ENCODE measurements around the gene PLXNA2.

PLXNA2 gene

DNA sequence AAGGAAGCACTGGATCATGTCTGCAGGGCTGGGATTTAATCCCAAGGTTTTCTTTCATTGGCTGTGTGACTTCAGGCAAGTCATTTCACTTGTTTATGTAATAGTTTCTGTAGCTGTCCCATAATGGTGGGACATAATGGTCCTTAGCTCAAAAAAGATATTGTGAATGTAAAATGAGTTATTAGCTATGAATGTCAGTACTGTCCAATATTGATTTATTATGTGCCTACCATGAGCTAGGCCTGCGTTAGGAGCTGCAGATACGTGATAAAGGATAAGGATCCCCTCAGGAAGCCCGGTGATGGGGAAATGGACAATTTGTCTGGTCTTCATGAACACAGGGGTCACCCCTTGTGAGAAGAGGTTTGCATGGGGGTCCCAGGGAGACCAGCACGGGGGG is 95.8 kb downstream of the PLXNA2 start:
- Histone ChIP-seq H3K56ac (ENCODE audit: low read length) (no peak overlapping the region), H3K79me2 (ENCODE audit: control insufficient read depth, insufficient read depth, low read length) (no peaks in the 10 kb centered on the region), H3K36me3 (ENCODE audit: control insufficient read depth, insufficient read depth, low read length) (no peaks in the 10 kb centered on the region), H4K8ac (ENCODE audit: low read depth, low read length) (no peak overlapping the region), H3K23ac (ENCODE audit: low read length) (no peak overlapping the region), H3K18ac (ENCODE audit: low read length) (no peak overlapping the region), H3K27me3 (ENCODE audit: insufficient read depth, low read length, poor library complexity) (no peaks in the 10 kb centered on the region), H3K27ac (ENCODE audit: low read depth, low read length) (no peak overlapping the region), H2BK120ac (ENCODE audit: low read depth, low read length) (no peak overlapping the region), H3K4ac (ENCODE audit: low read depth, low read length) (no peak overlapping the region), H3K79me1 (ENCODE audit: low read length) (peaks cover 3% of the 10 kb centered on the region), H2BK5ac (ENCODE audit: low read length) (no peak overlapping the region), H3K9ac (ENCODE audit: low read length) (no peak overlapping the region), H2BK15ac (replicated peaks; ENCODE audit: low read depth) (no peak overlapping the region), H3K4me3 (ENCODE audit: low read length) (no peak overlapping the region), H4K5ac (ENCODE audit: low read length) (no peak overlapping the region), H2AK5ac (ENCODE audit: low read length) (no peak overlapping the region), H3K4me2 (ENCODE audit: low read length) (no peak overlapping the region), H3K4me1 (ENCODE audit: control insufficient read depth, low read depth, low read length) (peaks cover 11% of the 10 kb centered on the region)
- DNase-seq = no peak
- WGBS (ENCODE audit: extremely low coverage, insufficient coverage, low lambda C conversion rate) = no CpG with 5 or more reads among the region's 4 CpGs

DNA sequence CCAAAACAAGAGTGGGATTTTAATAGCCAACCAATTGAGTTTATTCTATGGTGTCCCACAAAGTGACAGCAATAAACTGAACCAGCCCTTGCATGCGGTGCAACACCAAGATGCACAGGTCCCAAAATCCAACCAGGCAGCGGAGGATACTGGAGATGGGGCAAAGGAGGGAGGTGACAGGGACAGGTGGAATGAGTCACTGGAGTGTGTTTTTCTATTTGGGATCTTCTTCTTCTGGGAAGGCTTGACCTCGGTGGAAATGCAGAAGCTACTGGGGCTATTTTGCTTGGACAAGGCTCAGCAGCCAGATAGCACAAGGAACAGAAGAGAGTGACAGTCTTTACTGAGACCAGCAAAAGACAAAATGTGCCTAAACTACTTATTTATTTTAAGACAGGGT is 97.5 kb downstream of the PLXNA2 start:
- H3K9ac ChIP-seq (ENCODE audit: low read length) = no peak overlapping the region
- H3K27ac ChIP-seq (ENCODE audit: low read depth, low read length) = no peak overlapping the region
- no peak overlapping the region for H4K8ac ChIP-seq (ENCODE audit: low read depth, low read length)
- H2BK5ac ChIP-seq (ENCODE audit: low read length) = no peak overlapping the region
- peaks cover 11% of the 10 kb centered on the region for H3K4me1 ChIP-seq (ENCODE audit: control insufficient read depth, low read depth, low read length)
- H4K5ac ChIP-seq (ENCODE audit: low read length) = no peak overlapping the region
- H2AK5ac ChIP-seq (ENCODE audit: low read length) = no peak overlapping the region
- H2BK120ac ChIP-seq (ENCODE audit: low read depth, low read length) = no peak overlapping the region
- H3K4me2 ChIP-seq (ENCODE audit: low read length) = no peak overlapping the region
- H3K4me3 ChIP-seq (ENCODE audit: low read length) = no peak overlapping the region
- no peaks in the 10 kb centered on the region for H3K27me3 ChIP-seq (ENCODE audit: insufficient read depth, low read length, poor library complexity)
- H3K18ac ChIP-seq (ENCODE audit: low read length) = no peak overlapping the region
- H3K36me3 ChIP-seq (ENCODE audit: control insufficient read depth, insufficient read depth, low read length) = peaks cover 5% of the 10 kb centered on the region
- no CpG with 5 or more reads among the region's 3 CpGs for WGBS (ENCODE audit: extremely low coverage, insufficient coverage, low lambda C conversion rate)
- DNase-seq = no peak
- no peak overlapping the region for H3K4ac ChIP-seq (ENCODE audit: low read depth, low read length)
- no peak overlapping the region for H3K23ac ChIP-seq (ENCODE audit: low read length)
- H2BK15ac ChIP-seq (replicated peaks; ENCODE audit: low read depth) = no peak overlapping the region
- no peak overlapping the region for H3K56ac ChIP-seq (ENCODE audit: low read length)
- H3K79me2 ChIP-seq (ENCODE audit: control insufficient read depth, insufficient read depth, low read length) = no peaks in the 10 kb centered on the region
- no peaks in the 10 kb centered on the region for H3K79me1 ChIP-seq (ENCODE audit: low read length)

DNA sequence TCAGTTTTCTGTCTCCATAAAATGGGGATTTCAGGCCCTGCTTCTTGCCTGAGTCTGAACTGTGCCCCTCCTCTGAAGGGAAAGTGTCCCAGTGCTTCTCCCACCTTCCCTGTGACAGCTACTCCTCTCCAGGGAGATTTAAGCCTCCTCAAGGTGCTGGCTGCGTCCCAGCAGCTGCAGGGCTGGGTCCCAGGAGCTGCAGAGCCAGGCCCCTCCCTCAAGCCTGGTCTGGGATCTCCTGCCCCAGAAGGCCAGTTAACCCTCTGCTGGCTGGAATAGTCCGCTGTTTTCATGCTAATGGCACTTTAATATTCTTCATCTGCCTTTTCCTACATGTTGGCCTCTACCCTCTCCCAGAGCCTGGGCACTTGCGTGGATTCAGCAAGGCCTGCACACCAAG is 99.0 kb downstream of the PLXNA2 start:
- Histone ChIP-seq H2BK5ac (ENCODE audit: low read length) (no peak overlapping the region), H3K27me3 (ENCODE audit: insufficient read depth, low read length, poor library complexity) (no peaks in the 10 kb centered on the region), H3K4ac (ENCODE audit: low read depth, low read length) (no peak overlapping the region), H3K36me3 (ENCODE audit: control insufficient read depth, insufficient read depth, low read length) (peaks cover 5% of the 10 kb centered on the region), H2BK15ac (replicated peaks; ENCODE audit: low read depth) (no peak overlapping the region), H3K79me2 (ENCODE audit: control insufficient read depth, insufficient read depth, low read length) (no peaks in the 10 kb centered on the region), H3K27ac (ENCODE audit: low read depth, low read length) (no peak overlapping the region), H3K56ac (ENCODE audit: low read length) (no peak overlapping the region), H3K4me2 (ENCODE audit: low read length) (no peak overlapping the region), H2AK5ac (ENCODE audit: low read length) (no peak overlapping the region), H3K18ac (ENCODE audit: low read length) (no peak overlapping the region), H3K4me3 (ENCODE audit: low read length) (no peak overlapping the region), H2BK120ac (ENCODE audit: low read depth, low read length) (no peak overlapping the region), H4K5ac (ENCODE audit: low read length) (no peak overlapping the region), H3K79me1 (ENCODE audit: low read length) (no peaks in the 10 kb centered on the region), H3K9ac (ENCODE audit: low read length) (no peak overlapping the region), H3K4me1 (ENCODE audit: control insufficient read depth, low read depth, low read length) (peaks cover 4% of the 10 kb centered on the region), H3K23ac (ENCODE audit: low read length) (no peak overlapping the region), H4K8ac (ENCODE audit: low read depth, low read length) (no peak overlapping the region)
- DNase-seq = no peak
- WGBS (ENCODE audit: extremely low coverage, insufficient coverage, low lambda C conversion rate) = no CpG with 5 or more reads among the region's 3 CpGs

DNA sequence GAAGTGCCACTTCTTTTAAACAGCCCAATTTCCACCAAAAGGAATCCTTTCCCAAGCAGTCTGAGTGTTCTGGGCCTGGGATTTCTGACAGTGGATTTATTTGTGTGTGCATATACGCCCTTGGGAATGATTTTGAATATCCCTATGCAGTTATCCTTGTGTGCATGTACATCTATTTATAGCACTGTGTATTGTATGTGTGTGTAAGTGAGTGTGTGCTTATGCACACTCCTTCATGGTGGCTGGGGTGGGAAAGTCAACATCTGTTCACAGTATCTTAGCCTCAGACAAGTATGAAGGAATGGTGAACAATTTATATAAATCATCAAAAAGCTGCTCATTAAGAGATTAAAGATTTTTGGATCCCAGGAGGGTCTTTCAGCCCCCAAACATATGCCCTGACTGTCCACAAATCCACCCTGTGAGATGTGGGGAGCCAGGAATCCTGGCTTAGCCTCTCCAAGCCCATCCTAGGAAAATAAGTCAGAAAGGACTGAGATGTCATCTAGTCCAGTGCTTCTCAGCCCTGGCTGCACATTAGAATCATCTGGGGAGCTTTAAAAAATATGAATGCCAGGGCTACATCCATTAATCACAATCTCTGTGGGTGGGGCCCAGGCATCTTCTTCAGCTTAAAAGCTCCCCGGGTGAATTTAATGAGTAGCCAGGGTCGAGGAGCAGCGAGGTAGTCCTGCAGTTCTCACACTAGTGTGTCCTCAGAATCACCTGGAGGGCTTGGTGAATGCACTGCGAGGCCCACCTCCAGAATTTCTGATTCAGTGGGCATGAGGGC is 101.4 kb downstream of the PLXNA2 start:
- Histone ChIP-seq H3K36me3 (ENCODE audit: control insufficient read depth, insufficient read depth, low read length) (peaks cover 5% of the 10 kb centered on the region), H4K8ac (ENCODE audit: low read depth, low read length) (no peak overlapping the region), H3K4me3 (ENCODE audit: low read length) (no peak overlapping the region), H3K9ac (ENCODE audit: low read length) (no peak overlapping the region), H3K4me1 (ENCODE audit: control insufficient read depth, low read depth, low read length) (peaks cover 2% of the 10 kb centered on the region), H2BK120ac (ENCODE audit: low read depth, low read length) (no peak overlapping the region), H2BK15ac (replicated peaks; ENCODE audit: low read depth) (no peak overlapping the region), H3K27ac (ENCODE audit: low read depth, low read length) (no peak overlapping the region), H3K27me3 (ENCODE audit: insufficient read depth, low read length, poor library complexity) (no peaks in the 10 kb centered on the region), H3K18ac (ENCODE audit: low read length) (no peak overlapping the region), H2AK5ac (ENCODE audit: low read length) (no peak overlapping the region), H3K79me1 (ENCODE audit: low read length) (no peaks in the 10 kb centered on the region), H4K5ac (ENCODE audit: low read length) (no peak overlapping the region), H2BK5ac (ENCODE audit: low read length) (no peak overlapping the region), H3K23ac (ENCODE audit: low read length) (no peak overlapping the region), H3K4ac (ENCODE audit: low read depth, low read length) (no peak overlapping the region), H3K56ac (ENCODE audit: low read length) (no peak overlapping the region), H3K79me2 (ENCODE audit: control insufficient read depth, insufficient read depth, low read length) (no peaks in the 10 kb centered on the region), H3K4me2 (ENCODE audit: low read length) (no peak overlapping the region)
- no CpG with 5 or more reads among the region's 5 CpGs for WGBS (ENCODE audit: extremely low coverage, insufficient coverage, low lambda C conversion rate)
- DNase-seq = no peak

GRCh38 chr1:208141610-208142192 is 102.5 kb downstream of the PLXNA2 start:
- no peak overlapping the region for H3K23ac ChIP-seq (ENCODE audit: low read length)
- peaks cover 2% of the 10 kb centered on the region for H3K4me1 ChIP-seq (ENCODE audit: control insufficient read depth, low read depth, low read length)
- no peak overlapping the region for H3K56ac ChIP-seq (ENCODE audit: low read length)
- no peaks in the 10 kb centered on the region for H3K79me1 ChIP-seq (ENCODE audit: low read length)
- no peak overlapping the region for H3K4me3 ChIP-seq (ENCODE audit: low read length)
- no peak overlapping the region for H3K27ac ChIP-seq (ENCODE audit: low read depth, low read length)
- H2AK5ac ChIP-seq (ENCODE audit: low read length) = no peak overlapping the region
- no peak overlapping the region for H4K8ac ChIP-seq (ENCODE audit: low read depth, low read length)
- no peak overlapping the region for H3K9ac ChIP-seq (ENCODE audit: low read length)
- H3K79me2 ChIP-seq (ENCODE audit: control insufficient read depth, insufficient read depth, low read length) = no peaks in the 10 kb centered on the region
- WGBS (ENCODE audit: extremely low coverage, insufficient coverage, low lambda C conversion rate) = no CpG with 5 or more reads among the region's 5 CpGs
- H3K27me3 ChIP-seq (ENCODE audit: insufficient read depth, low read length, poor library complexity) = no peaks in the 10 kb centered on the region
- no peak for DNase-seq
- no peak overlapping the region for H2BK120ac ChIP-seq (ENCODE audit: low read depth, low read length)
- no peak overlapping the region for H2BK15ac ChIP-seq (replicated peaks; ENCODE audit: low read depth)
- H2BK5ac ChIP-seq (ENCODE audit: low read length) = no peak overlapping the region
- no peak overlapping the region for H3K18ac ChIP-seq (ENCODE audit: low read length)
- H3K4me2 ChIP-seq (ENCODE audit: low read length) = no peak overlapping the region
- H3K36me3 ChIP-seq (ENCODE audit: control insufficient read depth, insufficient read depth, low read length) = peaks cover 5% of the 10 kb centered on the region
- H3K4ac ChIP-seq (ENCODE audit: low read depth, low read length) = no peak overlapping the region
- no peak overlapping the region for H4K5ac ChIP-seq (ENCODE audit: low read length)

All from mesendoderm (in vitro differentiated cells).